ENCODE measurements around the gene TMPRSS7.

Gene TMPRSS7

GRCh38 chr3:112074006-112074405, 39.5 kb downstream of the TMPRSS7 start:
- DNase-seq = no peak

- DNase-seq = no peak
These were observed 40.3 kb downstream of the TMPRSS7 start for GRCh38 chr3:112074616-112075497.

GRCh38 chr3:112078125-112079083, 43.9 kb downstream of the TMPRSS7 start:
- DNase-seq = no peak

GRCh38 chr3:112083239-112083638, 48.7 kb downstream of the TMPRSS7 start:
- DNase-seq = no peak

GRCh38 chr3:112084980-112085705, 50.6 kb downstream of the TMPRSS7 start:
- no peak for DNase-seq

GRCh38 chr3:112085735-112086075, 51.2 kb downstream of the TMPRSS7 start:
- DNase-seq = no peak

- peak; percentile 35 for DNase-seq
These were observed 51.7 kb downstream of the TMPRSS7 start, which contains the start of gene C3orf52 for GRCh38 chr3:112086076-112086854. TSS of gene C3orf52 (plus strand) at chr3:112086389. CDS start at chr3:112086408, 19 bp downstream.

- no peak for DNase-seq
These were observed 52.5 kb downstream of the TMPRSS7 start for GRCh38 chr3:112086875-112087524.

- DNase-seq = no peak
These were observed 53.2 kb downstream of the TMPRSS7 start for GRCh38 chr3:112087746-112088145.

GRCh38 chr3:112088944-112089343, 54.4 kb downstream of the TMPRSS7 start:
- DNase-seq = no peak

GRCh38 chr3:112089956-112090886, 55.7 kb downstream of the TMPRSS7 start:
- DNase-seq = no peak

- no peak for DNase-seq
These were observed 56.5 kb downstream of the TMPRSS7 start for GRCh38 chr3:112090887-112091586.

- no peak for DNase-seq
These were observed 58.1 kb downstream of the TMPRSS7 start for GRCh38 chr3:112092496-112093179.

GRCh38 chr3:112093180-112093522, 58.6 kb downstream of the TMPRSS7 start:
- DNase-seq = no peak

- DNase-seq = no peak
These were observed 61.2 kb downstream of the TMPRSS7 start for GRCh38 chr3:112095731-112096130.

GRCh38 chr3:112096176-112096575, 61.6 kb downstream of the TMPRSS7 start:
- no peak for DNase-seq

GRCh38 chr3:112097378-112097777, 62.8 kb downstream of the TMPRSS7 start:
- DNase-seq = no peak

GRCh38 chr3:112101916-112102315, 67.4 kb downstream of the TMPRSS7 start:
- no peak for DNase-seq

- no peak for DNase-seq
These were observed 70.2 kb downstream of the TMPRSS7 start for GRCh38 chr3:112104774-112105173.

Measured in CD4-positive, alpha-beta T cell treated with Interferon gamma for 1 hour (primary cell).